Endodermal cell (in vitro differentiated cells): ENCODE measurements around the gene TUBB4A. TPM values are rescaled to one million over a fixed set of nuclear protein-coding genes. Genes with fewer than 3 reads are reported as not detected.

Source experiments
- DNase-seq: peaks from one replicate; pipeline ENCODE4 v3.0.0-alpha.2; 2017
- H3K27ac ChIP-seq: 2 replicates; pipeline ENCODE4 v1.5.1; 2013; ENCODE audit warnings: mild to moderate bottlenecking, low read depth, low read length, moderate library complexity
- H3K27me3 ChIP-seq: 2 replicates; pipeline ENCODE4 v1.6.1; 2013; ENCODE audit warnings: mild to moderate bottlenecking, low read length, moderate library complexity; ENCODE audit not compliant: insufficient read depth, control insufficient read depth, poor library complexity, severe bottlenecking
- H3K36me3 ChIP-seq: 2 replicates; pipeline ENCODE4 v1.7.0; 2013; ENCODE audit warnings: mild to moderate bottlenecking, low read length, moderate library complexity; ENCODE audit not compliant: control insufficient read depth, insufficient read depth
- H3K4me1 ChIP-seq: one replicate; pipeline ENCODE4 v1.7.0; 2013; ENCODE audit warnings: low read length; ENCODE audit not compliant: control insufficient read depth, insufficient read depth
- H3K4me3 ChIP-seq: 2 replicates; pipeline ENCODE4 v1.5.1; 2013; ENCODE audit warnings: mild to moderate bottlenecking, low read length, moderate library complexity
- H3K9ac ChIP-seq: 2 replicates; pipeline ENCODE4 v1.6.1; 2013; ENCODE audit warnings: mild to moderate bottlenecking, low read length, moderate library complexity; ENCODE audit not compliant: poor library complexity, severe bottlenecking; ENCODE audit errors: extremely low read depth
- H3K9me3 ChIP-seq: 2 replicates; pipeline ENCODE4 v1.6.1; 2013; ENCODE audit warnings: mild to moderate bottlenecking, low read length, moderate library complexity; ENCODE audit not compliant: control insufficient read depth
- H3K27ac Mint-ChIP-seq: 2 replicates; pipeline ENCODE4 v1.8.0; 2020; ENCODE audit warnings: mixed read lengths
- H3K27me3 Mint-ChIP-seq: 2 replicates; pipeline ENCODE4 v1.8.0; 2021; ENCODE audit warnings: mild to moderate bottlenecking, mixed read lengths; ENCODE audit not compliant: insufficient read depth
- H3K36me3 Mint-ChIP-seq: 2 replicates; pipeline ENCODE4 v1.8.0; 2020; ENCODE audit warnings: low read depth, mixed read lengths
- H3K4me1 Mint-ChIP-seq: 2 replicates; pipeline ENCODE4 v1.8.0; 2020; ENCODE audit warnings: mixed read lengths
- H3K4me3 Mint-ChIP-seq: 2 replicates; pipeline ENCODE4 v1.8.0; 2020; ENCODE audit warnings: mild to moderate bottlenecking, moderate library complexity, mixed read lengths
- H3K9me3 Mint-ChIP-seq: 2 replicates; pipeline ENCODE4 v1.8.0; 2020; ENCODE audit warnings: mild to moderate bottlenecking, mixed read lengths
- WGBS, 2 experiments: methylation state at CpG; one replicate each; pipeline versions ENCODE4 v1.1.5 to v1.1.7; 2013; ENCODE audit warnings: missing lambda C conversion rate in 2 of 2, mixed read lengths in 1 of 2; ENCODE audit not compliant: insufficient coverage in 1 of 2, insufficient read length in 1 of 2; 5-methylcytosine and 5-hydroxymethylcytosine counted together
- total RNA-seq, 2 donors: library from RNA; stranded (reverse); fragmentation: NEBNext Ultra II Directional in 1 of 2; extraction: Animal tissue kit (Norgen Biotek cat#: 25700) in 1 of 2; gene quantifications; 2 replicates in 1 of 2; 3 replicates in 1 of 2; pipeline ENCODE4 v1.2.1, GENCODE V29; 2021
- TF ChIP-seq, protein P1 (sequence below): fragments of 200-600 bp; sonication (generic); conservative IDR thresholded peaks from 2 replicates; pipeline ENCODE4 v1.5.0; 2021; ENCODE audit warnings: antibody characterized with exemption, mild to moderate bottlenecking

Gene TUBB4A
- total RNA-seq, 2 donors from 2014 or later = 5.2 to 7.5 TPM

DNA sequence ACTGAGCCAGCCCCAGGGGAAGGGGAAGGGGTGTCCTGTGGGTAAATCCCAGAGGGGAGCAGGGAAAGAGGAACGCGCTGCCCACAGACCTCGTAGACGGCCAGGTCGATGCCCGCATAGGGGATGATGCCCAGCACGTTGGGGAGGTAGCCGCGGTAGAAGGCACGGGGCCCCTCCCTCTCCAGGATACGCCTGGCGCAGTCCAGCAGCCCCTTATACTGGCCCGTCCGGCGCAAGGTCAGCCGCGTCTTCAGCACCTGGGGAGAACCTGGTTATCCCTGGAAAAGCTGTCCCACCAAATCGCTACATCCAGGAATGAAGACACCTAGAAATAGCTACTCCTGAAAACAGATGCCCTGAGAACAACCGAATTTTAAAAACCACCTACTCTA, 49.9 kb downstream of the TUBB4A start:
- Mint-ChIP-seq H3K9me3 (peaks cover 28% of the 10 kb centered on the region), H3K27ac (no peak overlapping the region), H3K4me3 (no peak overlapping the region), H3K27me3 (no peaks in the 10 kb centered on the region), H3K36me3 (peaks cover 53% of the 10 kb centered on the region), H3K4me1 (no peaks in the 10 kb centered on the region)
- Histone ChIP-seq H3K27me3 (no peaks in the 10 kb centered on the region), H3K4me1 (no peaks in the 10 kb centered on the region), H3K9me3 (peaks cover 31% of the 10 kb centered on the region), H3K36me3 (peaks cover 43% of the 10 kb centered on the region), H3K27ac (no peak overlapping the region), H3K9ac (no peak overlapping the region), H3K4me3 (no peak overlapping the region)
- DNase-seq = no peak
- 95 to 97% methylated on average over 9 to 19 of the region's 19 CpGs for WGBS, 2 experiments
- TF ChIP-seq, protein P1, sequence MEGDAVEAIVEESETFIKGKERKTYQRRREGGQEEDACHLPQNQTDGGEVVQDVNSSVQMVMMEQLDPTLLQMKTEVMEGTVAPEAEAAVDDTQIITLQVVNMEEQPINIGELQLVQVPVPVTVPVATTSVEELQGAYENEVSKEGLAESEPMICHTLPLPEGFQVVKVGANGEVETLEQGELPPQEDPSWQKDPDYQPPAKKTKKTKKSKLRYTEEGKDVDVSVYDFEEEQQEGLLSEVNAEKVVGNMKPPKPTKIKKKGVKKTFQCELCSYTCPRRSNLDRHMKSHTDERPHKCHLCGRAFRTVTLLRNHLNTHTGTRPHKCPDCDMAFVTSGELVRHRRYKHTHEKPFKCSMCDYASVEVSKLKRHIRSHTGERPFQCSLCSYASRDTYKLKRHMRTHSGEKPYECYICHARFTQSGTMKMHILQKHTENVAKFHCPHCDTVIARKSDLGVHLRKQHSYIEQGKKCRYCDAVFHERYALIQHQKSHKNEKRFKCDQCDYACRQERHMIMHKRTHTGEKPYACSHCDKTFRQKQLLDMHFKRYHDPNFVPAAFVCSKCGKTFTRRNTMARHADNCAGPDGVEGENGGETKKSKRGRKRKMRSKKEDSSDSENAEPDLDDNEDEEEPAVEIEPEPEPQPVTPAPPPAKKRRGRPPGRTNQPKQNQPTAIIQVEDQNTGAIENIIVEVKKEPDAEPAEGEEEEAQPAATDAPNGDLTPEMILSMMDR = no peak

GRCh38 chr19:6451583-6452222, 50.4 kb downstream of the TUBB4A start:
- no peak overlapping the region for H3K27ac Mint-ChIP-seq
- H3K4me3 Mint-ChIP-seq = no peak overlapping the region
- Histone ChIP-seq H3K9me3 (peaks cover 31% of the 10 kb centered on the region), H3K36me3 (peaks cover 43% of the 10 kb centered on the region), H3K27me3 (no peaks in the 10 kb centered on the region), H3K9ac (no peak overlapping the region), H3K27ac (no peak overlapping the region), H3K4me1 (no peaks in the 10 kb centered on the region), H3K4me3 (no peak overlapping the region)
- peaks cover 28% of the 10 kb centered on the region for H3K9me3 Mint-ChIP-seq
- no peaks in the 10 kb centered on the region for H3K4me1 Mint-ChIP-seq
- peaks cover 57% of the 10 kb centered on the region for H3K36me3 Mint-ChIP-seq
- TF ChIP-seq, protein P1 = no peak
- WGBS, 2 experiments = 91 to 95% methylated on average over 6 to 7 of the region's 7 CpGs
- DNase-seq = no peak
- no peaks in the 10 kb centered on the region for H3K27me3 Mint-ChIP-seq

- Histone ChIP-seq H3K4me1 (no peaks in the 10 kb centered on the region), H3K4me3 (no peak overlapping the region), H3K9me3 (peaks cover 25% of the 10 kb centered on the region), H3K27me3 (no peaks in the 10 kb centered on the region), H3K27ac (no peak overlapping the region), H3K36me3 (peaks cover 33% of the 10 kb centered on the region), H3K9ac (no peak overlapping the region)
- Mint-ChIP-seq H3K4me3 (no peak overlapping the region), H3K27me3 (no peaks in the 10 kb centered on the region), H3K9me3 (peaks cover 29% of the 10 kb centered on the region), H3K4me1 (no peaks in the 10 kb centered on the region), H3K36me3 (peaks cover 59% of the 10 kb centered on the region), H3K27ac (no peak overlapping the region)
- no peak for DNase-seq
- TF ChIP-seq, protein P1 = no peak
- 88 to 94% methylated on average over 5 of the region's 5 CpGs for WGBS, 2 experiments
Measured at GRCh38 chr19:6450166-6450565, 51.9 kb downstream of the TUBB4A start.
